Lower leg skin (tissue), 4 donors: ENCODE results near the gene FRMD8. TPM values are rescaled to one million over a fixed set of nuclear protein-coding genes. Genes with fewer than 3 reads are reported as not detected.

Experiments
- DNase-seq, 2 donors: peaks; one replicate each; pipeline ENCODE4 v3.0.0-alpha.2; 2019; ENCODE audit warnings: low spot score in 2 of 2
- H3K4me3 ChIP-seq: fragments of 200-600 bp; sonication (generic); 2 replicates; pipeline ENCODE4 v1.5.1; 2017; ENCODE audit warnings: mild to moderate bottlenecking, low read depth; ENCODE audit not compliant: poor library complexity, severe bottlenecking
- CTCF ChIP-seq, 3 donors: fragments of 450-650 bp; IDR thresholded peaks; one replicate each; pipeline ENCODE4 v1.5.1; 2016; ENCODE audit warnings: antibody characterized with exemption in 3 of 3, mild to moderate bottlenecking in 3 of 3, moderate library complexity in 2 of 3
- POLR2A ChIP-seq, 2 donors: fragments of 450-650 bp; IDR thresholded peaks; one replicate each; pipeline ENCODE4 v1.6.1; 2016 to 2017; ENCODE audit warnings: antibody characterized with exemption in 2 of 2, mild to moderate bottlenecking in 1 of 2, moderate library complexity in 1 of 2
- WGBS, 2 donors: methylation state at CpG; one replicate each; pipeline ENCODE4 v1.1.5; 2018; 5-methylcytosine and 5-hydroxymethylcytosine counted together
- intact Hi-C: fragments of 100-400 bp; cut with DNase I; formaldehyde crosslinking; loops from one replicate; pipeline ENCODE4 v1.15.0; 2023; ENCODE audit warnings: low total_unique reads
- total RNA-seq, 4 donors: library from RNA; depleted of rRNA; stranded (reverse); fragments of >200 nt; gene quantifications; one replicate each; pipeline ENCODE4 v1.1.0, GENCODE V29; 2016

Gene FRMD8
- total RNA-seq, 4 donors from 2014 or later: 81.8 to 135 (median 112) TPM

GRCh38 chr11:65384301-65384889 lies 2.0 kb upstream of the FRMD8 start:
- 71 to 76% methylated on average over 8 of the region's 8 CpGs for WGBS, 2 donors
- intact Hi-C loops: no loop called here
- TF ChIP-seq POLR2A (IDR thresholded peaks at IDR 0.05) (no peak), CTCF (IDR thresholded peaks at IDR 0.05) (no peak)
- H3K4me3 ChIP-seq: no peak overlapping the region
- no peak for DNase-seq

GRCh38 chr11:65388731-65389130 lies 2.3 kb downstream of the FRMD8 start:
- no peak for DNase-seq
- intact Hi-C loops: no loop called here
- TF ChIP-seq CTCF (IDR thresholded peaks at IDR 0.05): no peak
- TF ChIP-seq POLR2A (IDR thresholded peaks at IDR 0.05): no peak
- WGBS, 2 donors: 57 to 69% methylated on average over 4 of the region's 4 CpGs
- H3K4me3 ChIP-seq: no peak overlapping the region

- 80 to 82% methylated on average over 15 to 20 of the region's 20 CpGs for WGBS, 2 donors
- intact Hi-C loops: no loop called here
- TF ChIP-seq POLR2A (IDR thresholded peaks at IDR 0.05) (no peak), CTCF (IDR thresholded peaks at IDR 0.05) (no peak)
- H3K4me3 ChIP-seq: no peak overlapping the region
- no peak for DNase-seq
These were observed 3.0 kb downstream of the FRMD8 start for GRCh38 chr11:65389294-65389980.

- H3K4me3 ChIP-seq: no peak overlapping the region
- TF ChIP-seq POLR2A (IDR thresholded peaks at IDR 0.05): no peak
- TF ChIP-seq CTCF (IDR thresholded peaks at IDR 0.05): no peak
- 34 to 40% methylated on average over 21 of the region's 21 CpGs for WGBS, 2 donors
- DNase-seq: no peak
- intact Hi-C loops: no loop called here
These were observed 3.9 kb downstream of the FRMD8 start for GRCh38 chr11:65390099-65390941.

GRCh38 chr11:65390996-65391395 lies 4.6 kb downstream of the FRMD8 start:
- no peak for DNase-seq
- intact Hi-C loops: no loop called here
- WGBS, 2 donors: 17 to 22% methylated on average over 4 to 5 of the region's 9 CpGs

More at GRCh38 chr11:65390996-65391395, 4.6 kb downstream of the FRMD8 start:
- TF ChIP-seq POLR2A (IDR thresholded peaks at IDR 0.05): no peak
- no peak for TF ChIP-seq CTCF (IDR thresholded peaks at IDR 0.05)
- H3K4me3 ChIP-seq: no peak overlapping the region
